GM19025 (cell line): ENCODE results near the gene VDR.

ENCODE experiments used
- ATAC-seq: cut with Tn5 transposase; IDR thresholded peaks from one replicate; pipeline ENCODE4 v1.9.1; 2021; ENCODE audit warnings: mild to moderate bottlenecking, low read depth, moderate library complexity; ENCODE audit not compliant: unreplicated experiment

Gene VDR

DNA sequence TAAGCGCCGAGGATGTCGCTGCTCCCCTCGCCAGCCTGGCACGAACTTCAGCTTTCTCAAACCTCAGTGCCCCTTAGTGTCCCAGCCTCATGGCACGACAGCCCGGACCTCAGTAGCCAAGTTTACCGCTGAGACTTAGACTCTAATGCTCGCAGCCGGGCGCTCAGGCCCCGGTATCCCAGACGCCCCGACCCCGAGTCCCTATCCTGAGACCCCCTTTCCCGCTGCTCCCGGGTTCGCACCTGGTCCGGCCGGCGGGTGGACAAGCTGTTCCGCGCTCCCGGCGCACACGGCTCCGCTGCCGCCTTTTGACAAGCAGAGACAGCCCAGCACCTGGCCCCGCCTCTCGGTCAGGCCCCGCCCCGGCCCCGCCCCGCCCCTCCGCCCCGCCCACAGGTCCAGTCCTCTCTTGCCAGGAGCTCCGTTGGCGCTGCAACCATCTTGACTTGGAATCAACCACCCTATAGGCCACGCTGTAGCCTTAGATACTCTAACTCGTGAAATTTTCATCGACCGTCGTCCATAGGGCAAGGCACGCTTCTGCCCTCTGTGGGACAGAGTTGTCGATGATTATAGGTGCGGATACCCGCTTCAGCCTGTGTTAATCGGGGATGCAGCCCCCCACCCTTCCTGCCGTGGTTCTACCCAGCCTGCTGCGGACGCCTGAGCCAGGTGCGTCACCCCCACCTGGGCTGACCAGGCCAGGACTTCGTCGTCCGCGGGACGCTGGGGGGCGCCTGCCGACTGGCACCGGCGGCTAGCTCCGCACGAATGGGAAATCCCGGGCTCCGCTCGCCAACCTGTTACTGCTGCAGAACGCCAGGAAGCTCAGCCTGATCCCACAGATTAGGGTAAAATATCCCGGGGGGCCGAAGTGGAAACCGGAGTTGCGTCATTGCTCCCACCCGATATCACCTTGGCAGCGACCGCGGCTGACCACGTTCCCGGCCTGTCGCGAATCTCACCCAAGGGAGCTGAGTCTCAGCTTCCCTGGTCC lies at the start of gene VDR:
Gene VDR (minus strand): TSS at position 282 of the 997 bp plus-strand sequence. CDS start 25,881 bp downstream, outside the sequence.
- ATAC-seq = peak; percentile 65

DNA sequence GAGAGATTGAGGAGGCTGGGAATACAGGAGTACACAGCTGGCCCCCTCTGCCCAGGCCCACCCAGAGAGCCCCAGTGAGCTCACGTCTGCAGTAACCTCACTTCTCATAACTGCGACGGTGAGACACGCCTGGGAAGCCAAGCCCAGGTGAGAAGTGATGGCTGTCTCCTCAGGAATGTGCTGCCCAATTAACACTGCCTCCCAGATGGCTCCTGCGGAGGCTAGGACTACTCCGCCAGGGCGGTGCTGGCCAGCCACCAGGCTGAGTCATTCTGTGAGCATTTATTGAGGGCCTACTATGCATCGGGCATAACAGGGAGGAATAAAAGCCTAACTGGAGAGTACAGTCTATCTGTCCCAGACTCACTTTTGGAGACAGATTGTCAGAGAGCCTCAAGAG lies 49.3 kb upstream of the VDR start:
- no peak for ATAC-seq

DNA sequence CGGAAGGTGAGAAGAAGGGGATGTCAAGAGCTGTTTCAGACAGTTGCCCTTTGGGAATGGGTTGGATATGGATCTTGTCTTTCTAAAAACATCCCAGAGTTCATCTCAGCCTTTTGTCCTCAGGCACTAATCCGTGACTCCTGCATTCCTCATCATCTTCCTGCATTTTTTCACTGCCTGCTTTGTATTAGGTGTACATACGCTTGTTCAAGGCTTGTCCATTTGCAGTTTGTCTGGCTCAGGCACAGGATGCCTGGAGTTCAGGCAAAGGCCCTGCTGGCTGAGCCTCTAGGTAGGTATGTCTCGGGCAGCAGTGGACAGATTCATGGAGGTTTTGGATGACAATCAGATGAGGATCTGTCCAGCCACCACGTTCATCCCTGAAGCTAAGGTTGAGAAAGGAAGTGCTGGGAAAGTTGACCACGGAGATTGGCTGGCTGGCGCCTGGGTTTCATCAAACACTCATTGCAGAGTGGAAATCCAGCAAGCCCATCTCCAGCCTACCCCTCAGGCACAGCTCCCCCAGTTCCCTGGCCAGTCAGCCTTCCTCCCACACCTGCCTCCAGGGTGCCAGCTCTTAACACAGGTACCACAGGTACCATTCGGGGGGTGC lies 46.2 kb upstream of the VDR start:
- ATAC-seq = no peak

DNA sequence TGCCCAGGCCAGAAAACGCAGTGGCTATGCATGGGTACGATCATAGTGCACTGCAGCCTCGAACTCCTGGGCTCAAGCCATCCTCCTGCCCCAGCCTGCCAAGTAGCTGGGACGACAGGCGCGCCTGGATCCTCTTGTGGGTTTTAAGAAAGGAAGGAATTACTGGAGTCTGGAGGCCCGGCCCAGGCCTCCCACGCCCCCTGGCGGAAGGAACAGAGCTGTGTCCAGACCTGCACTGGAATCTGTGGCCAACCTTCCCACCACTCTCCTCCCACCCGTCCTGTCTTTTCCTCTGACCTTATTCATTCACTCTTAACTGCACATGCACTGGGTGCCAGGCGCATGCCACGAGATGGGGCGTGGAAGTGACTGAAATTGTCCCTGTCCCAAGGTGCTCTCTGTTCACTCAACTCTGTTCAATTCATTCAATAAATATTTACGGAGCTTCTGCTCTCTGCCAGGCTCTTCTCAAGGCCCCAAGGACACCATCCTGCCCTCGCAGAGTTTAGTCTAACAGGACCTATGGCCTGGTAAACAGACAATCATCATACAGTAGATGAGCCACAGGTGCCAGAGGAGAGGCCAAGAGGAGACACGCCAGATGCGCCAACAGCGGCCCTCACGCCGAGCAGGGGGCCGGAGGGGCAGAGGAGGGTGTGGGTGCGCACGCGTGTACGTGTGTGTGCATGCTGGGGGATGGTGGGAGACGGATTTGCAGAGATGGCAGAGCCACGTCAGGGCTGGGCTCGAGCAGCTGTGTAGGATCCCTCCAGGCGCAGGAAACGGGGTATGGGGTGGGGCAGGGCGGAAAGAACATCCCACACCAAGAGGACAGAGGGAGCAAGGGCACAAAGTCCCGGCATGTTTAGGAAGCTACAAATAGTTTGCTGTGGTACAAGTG lies 44.9 kb upstream of the VDR start:
- ATAC-seq = no peak

DNA sequence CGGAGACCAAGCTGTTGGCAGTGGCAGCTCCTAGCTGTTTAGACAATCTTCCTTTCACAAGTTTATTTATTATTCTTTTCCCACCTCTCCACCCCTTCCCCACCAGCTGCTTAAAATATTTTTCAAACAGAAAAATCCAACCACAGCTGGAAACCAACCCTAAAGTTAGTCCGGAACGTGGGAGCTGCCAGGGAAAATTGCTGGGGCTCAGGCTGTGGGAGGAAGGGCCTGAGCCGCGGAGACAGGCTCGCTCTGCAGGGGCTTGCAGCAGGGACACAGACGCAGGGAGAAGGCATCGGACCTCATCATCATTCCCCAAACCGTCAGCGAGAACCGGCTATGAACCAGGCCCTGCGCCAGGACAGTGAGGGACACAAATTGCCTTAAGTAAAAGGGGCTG lies 42.5 kb upstream of the VDR start:
- ATAC-seq = no peak

DNA sequence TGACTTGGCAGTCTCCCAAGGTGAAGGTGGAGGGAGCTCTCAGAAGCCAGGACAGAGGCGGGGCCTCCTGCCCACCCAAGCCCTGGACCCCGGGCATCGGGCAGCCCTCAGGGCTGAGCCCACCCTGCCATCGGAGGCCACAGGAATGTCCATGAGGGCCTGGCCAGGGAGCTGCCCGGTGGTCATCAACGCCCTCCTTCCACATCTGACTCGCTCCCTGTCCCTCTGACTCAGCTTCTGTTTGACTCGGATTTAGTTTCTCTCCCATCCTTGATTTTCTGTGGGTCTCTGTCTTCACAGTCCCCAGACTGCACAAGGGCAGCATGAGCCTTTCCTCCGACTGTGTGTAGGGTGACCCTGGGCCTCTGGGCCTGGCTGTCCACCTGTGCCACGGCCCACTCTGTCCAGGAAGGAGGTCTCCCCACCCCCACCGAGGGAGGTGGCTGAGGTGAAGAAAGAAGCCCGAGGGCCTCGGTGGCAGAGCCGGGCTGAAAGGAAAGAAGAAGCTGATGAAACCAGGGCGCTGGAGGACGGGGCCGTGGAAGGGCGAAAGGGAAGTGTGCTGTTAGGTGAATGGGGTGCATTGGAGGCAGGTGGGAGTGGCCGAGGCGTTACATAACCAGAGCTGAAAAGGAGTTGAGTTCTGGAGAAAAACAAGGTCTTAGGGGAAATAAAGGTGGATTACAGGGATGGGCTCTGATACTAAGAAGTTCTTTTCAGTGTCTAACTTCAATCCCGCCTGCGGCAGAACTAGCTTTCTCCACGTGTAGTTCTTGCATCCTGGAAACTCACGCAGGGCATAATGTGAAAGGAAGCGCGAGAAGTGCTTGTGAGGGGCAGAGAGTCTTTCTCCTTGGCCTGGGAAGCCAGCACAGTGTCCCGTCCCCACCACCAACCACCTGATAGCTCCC lies 41.9 kb upstream of the VDR start:
- ATAC-seq = no peak

DNA sequence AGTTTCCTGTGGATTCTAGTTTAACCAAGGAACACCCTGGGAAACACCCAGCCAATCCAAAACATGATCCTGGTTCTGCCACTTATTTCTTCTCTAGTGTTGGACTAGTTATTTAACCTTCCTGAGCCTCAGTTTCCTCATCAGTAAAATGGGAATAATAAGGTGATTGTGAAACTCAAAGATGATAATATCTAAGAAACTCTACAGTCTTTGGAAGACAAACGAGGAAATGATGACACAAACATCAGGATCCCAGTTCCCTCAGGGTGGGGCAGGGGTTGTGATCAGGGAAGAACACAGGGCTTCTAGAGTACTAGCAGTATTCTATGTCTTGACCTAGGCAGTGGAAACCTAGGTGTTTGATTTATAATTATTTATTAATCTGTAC lies 40.5 kb upstream of the VDR start:
- ATAC-seq = no peak

DNA sequence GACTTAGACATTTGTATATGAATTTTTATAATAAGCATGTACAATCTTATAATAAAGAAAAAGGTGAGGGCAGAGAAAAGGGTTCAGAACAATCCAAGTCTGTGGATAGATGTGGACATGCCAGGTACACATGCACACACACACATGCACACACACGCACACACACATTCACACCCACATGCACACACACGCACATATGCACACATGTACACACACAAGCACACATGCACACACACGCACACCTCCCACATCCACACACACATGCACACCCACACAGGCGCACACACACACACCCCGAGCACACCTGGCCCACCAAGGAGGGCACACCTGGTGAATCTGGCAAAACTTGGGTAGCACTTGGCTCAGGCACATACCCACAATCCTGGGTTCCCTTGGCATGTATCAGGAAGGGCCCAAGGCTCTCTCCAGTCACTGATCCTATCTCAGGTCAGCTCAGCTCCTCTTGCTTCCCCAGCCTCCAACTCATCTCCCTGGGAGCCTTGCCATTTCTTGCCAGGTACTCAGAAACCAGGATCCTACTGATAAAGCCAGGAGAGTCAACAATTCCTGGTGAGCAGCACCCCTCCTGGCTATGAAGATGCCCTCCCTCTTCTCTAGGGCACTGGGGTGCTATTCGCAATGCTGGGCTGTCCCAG lies 40.0 kb upstream of the VDR start:
- no peak for ATAC-seq

DNA sequence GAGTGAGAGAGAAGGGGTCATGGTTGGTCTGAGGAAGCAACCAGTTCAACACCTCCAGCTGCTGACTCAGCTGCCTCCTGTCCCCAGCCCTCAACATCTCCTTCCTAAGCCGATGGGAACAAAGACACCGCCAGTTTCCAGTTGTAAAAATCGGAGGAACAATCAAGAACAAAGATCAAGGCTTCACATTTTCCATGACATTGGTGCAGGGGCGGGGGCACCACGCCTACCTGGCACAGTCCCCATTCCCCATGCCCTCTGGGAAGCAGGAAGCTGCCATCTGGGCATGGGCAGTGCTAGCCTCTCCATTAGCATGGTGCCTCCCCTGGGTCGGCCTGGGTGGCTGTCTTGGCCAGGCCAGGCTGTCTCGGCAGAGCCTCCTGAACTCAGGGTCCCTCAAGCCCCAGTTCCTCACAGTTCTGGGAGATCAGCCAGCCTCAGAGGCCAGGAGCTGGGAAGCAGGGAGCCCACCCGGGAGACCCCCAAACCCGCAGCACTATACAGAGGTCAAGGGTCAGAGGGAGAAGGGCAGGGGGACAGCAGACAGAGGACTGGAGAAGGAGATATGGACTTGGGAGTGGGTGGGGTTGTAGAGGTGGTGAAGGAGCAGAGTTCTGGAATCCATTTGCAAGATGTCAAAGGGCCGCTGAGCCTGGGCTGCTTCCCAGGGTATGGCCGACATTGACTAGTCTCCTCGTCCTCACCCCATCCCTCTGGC lies 39.0 kb upstream of the VDR start:
- ATAC-seq = no peak

DNA sequence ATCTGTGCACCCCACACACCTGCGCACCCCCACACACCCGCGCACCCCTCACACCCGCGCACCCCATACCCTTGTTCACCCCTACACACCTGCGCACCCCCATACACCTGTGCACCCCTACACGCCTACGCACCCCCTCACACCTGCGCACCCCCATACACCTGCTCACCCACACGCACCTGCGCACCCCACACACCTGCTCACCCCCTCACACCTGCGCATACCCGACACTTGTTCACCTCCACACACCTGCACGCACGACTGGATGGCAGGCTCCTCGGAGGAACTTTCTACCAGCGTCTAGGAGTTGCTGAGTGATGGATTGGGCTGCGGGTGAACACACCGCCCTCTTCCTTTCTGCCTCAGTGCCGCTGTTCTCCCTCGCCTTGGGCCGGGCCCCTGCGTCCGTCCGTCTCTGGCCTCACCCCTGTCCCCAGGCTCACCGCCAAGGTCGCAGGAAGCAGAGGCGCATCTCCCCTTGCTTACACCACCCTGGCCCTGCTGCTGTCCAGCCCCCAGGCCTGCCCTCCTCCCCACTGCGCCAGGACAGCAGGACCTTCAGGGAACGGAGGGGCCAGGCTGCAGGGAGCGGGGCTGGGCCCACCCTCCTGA lies 37.9 kb upstream of the VDR start:
- no peak for ATAC-seq

DNA sequence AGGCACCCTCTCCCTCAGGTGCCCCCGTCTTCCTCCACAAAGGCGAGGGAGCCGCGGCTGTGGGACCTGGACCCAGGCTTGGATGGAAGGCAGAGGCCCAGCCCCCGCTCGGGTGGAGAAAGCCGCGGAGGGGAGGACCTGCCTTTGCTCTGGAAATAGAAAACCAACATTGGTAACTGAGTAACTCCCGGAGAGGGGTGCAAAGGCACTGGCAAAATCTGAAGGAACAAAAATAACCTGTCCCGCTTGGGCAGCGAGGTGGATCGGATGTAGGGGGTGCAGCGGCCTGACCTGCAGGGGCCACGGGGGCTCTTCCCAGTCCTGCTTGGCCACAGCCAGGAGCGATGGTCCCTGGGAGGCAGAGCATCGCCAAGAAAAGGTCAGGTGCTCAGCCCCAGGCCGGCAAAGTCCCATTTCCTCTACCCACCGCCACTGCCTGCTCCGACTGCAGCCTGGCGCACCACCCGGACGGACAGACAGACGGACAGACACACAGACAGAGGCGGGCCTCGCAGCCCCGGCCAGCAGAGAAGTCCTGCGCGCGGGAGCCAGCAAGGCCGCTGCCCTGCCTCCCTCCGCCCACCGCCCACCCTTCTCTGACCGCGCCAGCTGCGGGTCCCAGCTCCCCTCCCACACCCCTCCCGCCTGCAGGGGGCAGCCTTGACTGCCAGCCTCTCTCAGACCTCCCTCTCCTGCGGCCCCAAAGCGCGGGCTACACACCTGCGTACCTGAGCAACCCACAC lies 37.2 kb upstream of the VDR start:
- ATAC-seq = no peak

DNA sequence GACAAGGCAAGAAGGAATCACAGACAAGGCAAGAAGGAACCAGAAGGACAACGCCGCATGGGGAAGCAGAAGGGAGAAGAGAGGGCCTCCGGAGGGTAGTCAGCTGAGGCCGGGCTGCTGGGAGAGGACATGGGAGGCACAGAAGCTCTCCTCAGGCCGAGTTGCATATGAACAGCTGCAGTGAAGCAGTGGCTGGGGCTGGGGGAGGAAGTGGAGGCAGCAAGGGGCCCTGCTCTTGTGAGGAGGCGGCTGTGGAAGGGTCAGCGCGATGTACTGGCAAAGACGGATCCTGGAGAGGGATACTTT lies 36.6 kb upstream of the VDR start:
- ATAC-seq = no peak

DNA sequence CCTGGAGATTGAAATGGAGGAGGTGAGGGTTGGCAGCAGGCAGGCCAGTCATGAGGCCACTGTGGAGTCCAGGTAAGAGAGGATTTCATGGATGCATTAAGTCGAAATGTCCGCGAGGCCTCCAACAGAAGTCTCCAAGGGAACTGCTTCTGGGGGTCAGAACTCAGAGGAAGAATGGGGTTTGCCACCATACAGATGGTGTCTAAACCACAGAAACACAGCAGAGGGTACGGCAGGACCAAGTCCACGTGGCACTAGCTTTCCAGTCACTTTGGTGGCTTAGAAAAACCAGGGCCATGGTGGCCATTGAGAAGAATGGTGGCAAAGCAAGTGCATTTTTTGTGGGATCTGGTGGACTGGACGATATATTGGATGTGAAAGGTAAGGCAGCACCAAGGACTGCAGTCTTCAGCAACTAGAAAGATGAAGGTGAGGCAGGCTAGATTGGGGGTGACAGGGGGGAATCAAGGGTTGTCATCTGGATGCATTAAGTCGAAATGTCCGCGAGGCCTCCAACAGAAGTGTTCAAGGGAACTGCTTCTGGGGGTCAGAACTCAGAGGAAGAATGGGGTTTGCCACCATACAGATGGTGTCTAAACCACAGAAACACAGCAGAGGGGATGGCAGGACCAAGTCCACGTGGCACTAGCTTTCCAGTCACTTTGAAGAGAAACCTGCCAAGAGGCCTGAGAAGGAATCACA lies 36.1 kb upstream of the VDR start:
- ATAC-seq = no peak

DNA sequence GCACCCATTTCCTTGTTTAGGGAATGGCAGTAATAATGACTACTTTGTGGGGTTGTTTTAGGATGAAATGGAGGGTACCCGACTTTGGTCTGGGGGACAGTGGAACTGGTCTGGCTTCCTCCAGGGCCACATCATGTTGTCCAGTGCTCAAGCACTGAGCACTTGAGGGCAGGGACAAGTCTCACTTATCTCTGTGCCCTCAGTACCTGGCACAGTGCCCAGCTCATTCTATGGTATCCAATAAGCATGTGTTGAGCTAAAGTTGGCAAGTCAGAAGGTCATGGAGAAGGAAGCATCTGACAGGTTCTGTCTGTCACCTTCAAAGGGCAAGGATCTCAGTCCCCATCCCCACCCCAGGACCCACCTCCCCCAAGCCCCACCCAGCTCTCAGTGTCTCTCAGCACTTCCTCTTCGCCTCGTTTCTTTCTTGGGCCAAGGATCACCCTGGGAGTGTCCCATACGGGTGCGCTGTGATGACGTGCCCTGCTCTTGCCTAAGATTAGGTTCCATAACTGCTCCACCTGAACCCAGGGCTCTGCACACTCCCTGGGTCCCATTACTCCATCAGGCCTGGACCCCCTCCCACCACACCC lies 34.3 kb upstream of the VDR start:
- no peak for ATAC-seq

DNA sequence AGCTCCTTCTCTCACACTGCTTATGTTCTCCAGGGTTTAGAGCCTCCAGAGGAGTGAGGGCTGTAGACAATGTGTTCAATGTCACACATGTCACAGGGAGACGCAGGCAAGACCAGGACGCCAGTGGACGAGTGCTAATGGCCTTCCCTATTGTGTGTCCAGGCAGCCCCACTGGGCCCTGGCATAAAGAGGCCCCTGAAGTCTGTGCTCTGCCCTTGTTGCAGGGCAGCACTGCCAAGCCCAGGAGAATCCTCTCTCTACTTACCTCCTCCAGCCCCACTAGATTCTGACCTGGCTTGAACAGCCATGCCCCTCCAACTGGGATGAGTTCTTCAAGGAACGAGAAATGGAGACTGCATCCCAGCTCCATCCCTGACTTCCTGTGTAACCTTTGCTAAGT lies 33.8 kb upstream of the VDR start:
- no peak for ATAC-seq

DNA sequence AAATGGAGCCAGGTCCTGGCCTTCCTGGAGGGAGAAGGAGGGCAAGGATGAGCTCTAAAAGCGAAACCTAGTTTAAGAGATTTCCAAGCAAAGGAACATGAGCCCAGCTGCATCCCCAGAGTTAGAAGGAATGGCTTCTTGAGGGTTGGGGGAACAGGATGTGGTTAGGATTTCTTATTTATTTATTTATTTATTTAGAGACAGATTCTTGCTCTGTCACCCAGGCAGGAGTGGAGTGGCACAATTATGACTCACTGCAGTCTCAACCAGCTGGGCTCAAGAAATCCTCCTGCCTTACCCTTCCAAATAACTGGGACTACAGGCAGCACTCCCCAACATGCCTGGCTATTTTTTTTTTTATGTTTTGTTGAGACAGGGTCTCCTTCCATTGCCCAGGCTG lies 33.3 kb upstream of the VDR start:
- ATAC-seq = no peak

DNA sequence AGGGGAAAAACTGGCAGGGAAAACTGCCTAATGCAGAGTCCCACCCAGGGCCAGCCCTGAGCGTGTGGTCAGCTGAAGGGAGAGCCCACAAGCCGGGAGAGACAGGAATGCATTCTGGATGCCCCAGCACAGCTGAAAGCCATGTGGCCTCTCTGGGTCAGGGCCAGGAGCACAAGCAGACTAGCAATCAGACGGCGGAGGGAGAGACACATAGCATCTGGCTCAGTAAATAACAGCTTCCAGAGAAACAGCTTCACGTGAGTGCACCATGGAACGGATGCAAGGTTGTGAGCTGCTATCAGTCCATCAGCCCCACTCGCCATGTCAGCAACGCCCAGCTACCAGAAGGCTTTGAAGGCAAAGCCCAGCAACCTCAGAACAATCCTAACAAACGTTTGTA lies 30.4 kb upstream of the VDR start:
- ATAC-seq = no peak
